GM12878 (cell line): ENCODE results near the gene GFOD2. TPM values are rescaled to one million over a fixed set of nuclear protein-coding genes. Genes with fewer than 3 reads are reported as not detected.

Experiments used
- ATAC-seq: fragments of 200-7000 bp; cut with Tn5 transposase; 3 replicates; pipeline ENCODE4 v1.9.1; 2020; ENCODE audit warnings: mild to moderate bottlenecking, moderate library complexity
- BruUV-seq: library from RNA; stranded (reverse); fragments of 400-500 nt; replicated peaks from 2 replicates; lab custom pipeline; 2021; lab: Mats Ljungman, UMichigan
- CTCF ChIA-PET: fragments of 300-600 bp; sonication (Branson Sonifier 250); formaldehyde crosslinking; extraction: SDS; loops from one replicate; lab custom pipeline; 2021; ENCODE audit warnings: inconsistent platforms; lab: Yijun Ruan, JAX
- POLR2A ChIA-PET: fragments of 350-600 bp; formaldehyde crosslinking; extraction: SDS; loops from one replicate; lab custom pipeline; 2021; ENCODE audit warnings: inconsistent platforms; lab: Charles Lee
- RAD21 ChIA-PET: fragments of 300-600 bp; sonication (Branson Sonifier 250); formaldehyde crosslinking; loops from one replicate; lab custom pipeline; 2023; ENCODE audit warnings: antibody characterized with exemption; ENCODE audit not compliant: unreplicated experiment; lab: Charles Lee
- SMC1A ChIA-PET: fragments of 300-600 bp; sonication (Branson Sonifier 250); formaldehyde crosslinking; loops from one replicate; lab custom pipeline; 2023; ENCODE audit not compliant: unreplicated experiment, uncharacterized antibody; lab: Charles Lee
- DNase-seq: peaks from one replicate; pipeline ENCODE4 v3.0.0-alpha.2; 2011; ENCODE audit warnings: low read depth, low spot score
- FAIRE-seq: peaks from 3 replicates; lab custom pipeline; 2011; peaks lifted over from hg19 to GRCh38; lab: Jason Lieb, UNC
- H2AFZ ChIP-seq: 2 replicates; pipeline ENCODE4 v1.6.0; 2011; ENCODE audit warnings: low read depth, low read length, control low read depth; ENCODE audit not compliant: control insufficient read depth
- H3K27ac ChIP-seq: 2 replicates; pipeline ENCODE4 v1.5.1; 2011; ENCODE audit warnings: control low read depth; ENCODE audit not compliant: control insufficient read depth, insufficient read depth
- H3K27me3 ChIP-seq, 2 experiments: replicated peaks in 1 of 2; 2 replicates each; pipeline versions ENCODE4 v1.6.0 to v1.6.1; 2011; ENCODE audit warnings: low read length in 1 of 2; ENCODE audit not compliant: control insufficient read depth in 2 of 2, insufficient read depth in 2 of 2
- H3K36me3 ChIP-seq, 2 experiments: 2 replicates each; pipeline ENCODE4 v1.5.1; 2011; ENCODE audit warnings: low read length in 1 of 2; ENCODE audit not compliant: control insufficient read depth in 2 of 2, insufficient read depth in 2 of 2
- H3K4me1 ChIP-seq: 2 replicates; pipeline ENCODE4 v1.6.1; 2011; ENCODE audit warnings: mild to moderate bottlenecking, low read length, moderate library complexity, mixed read lengths; ENCODE audit not compliant: control insufficient read depth, insufficient read depth
- H3K4me2 ChIP-seq: 2 replicates; pipeline ENCODE4 v1.6.0; 2011; ENCODE audit warnings: control low read depth; ENCODE audit not compliant: control insufficient read depth, insufficient read depth
- H3K4me3 ChIP-seq: fragments of 200-600 bp; sonication (generic); 2 replicates; pipeline ENCODE4 v1.5.1; 2016
- H3K79me2 ChIP-seq: 2 replicates; pipeline ENCODE4 v1.6.0; 2011; ENCODE audit warnings: low read length; ENCODE audit not compliant: control insufficient read depth, insufficient read depth
- H3K9ac ChIP-seq: 2 replicates; pipeline ENCODE4 v1.8.0; 2011; ENCODE audit warnings: low read length, control low read depth, mixed read lengths; ENCODE audit not compliant: control insufficient read depth, insufficient read depth
- H3K9me3 ChIP-seq: replicated peaks from 3 replicates; pipeline ENCODE4 v1.5.1; 2011; ENCODE audit warnings: mild to moderate bottlenecking, low read length; ENCODE audit not compliant: control insufficient read depth, insufficient read depth
- H4K20me1 ChIP-seq: 2 replicates; pipeline ENCODE4 v1.6.0; 2011; ENCODE audit not compliant: control insufficient read depth, insufficient read depth
- CBFB ChIP-seq: IDR thresholded peaks from 2 replicates; pipeline ENCODE4 v1.6.1; 2016; ENCODE audit warnings: antibody characterized with exemption, low read depth
- HDAC2 ChIP-seq: fragments of 200-600 bp; sonication (generic); IDR thresholded peaks from 2 replicates; pipeline ENCODE4 v1.6.1; 2017
- MEF2A ChIP-seq: IDR thresholded peaks from 2 replicates; pipeline ENCODE4 v1.6.1; 2011; ENCODE audit warnings: low read depth, mild to moderate bottlenecking, low read length, moderate library complexity; ENCODE audit not compliant: insufficient read depth
- POU2F2 ChIP-seq: IDR thresholded peaks from 3 replicates; pipeline ENCODE4 v1.6.1; 2011; ENCODE audit warnings: low read depth, mild to moderate bottlenecking, low read length, borderline replicate concordance
- RBBP5 ChIP-seq: fragments of 200-600 bp; sonication (generic); conservative IDR thresholded peaks from 2 replicates; pipeline ENCODE4 v1.6.1; 2016
- WGBS: methylation state at CpG from one replicate; pipeline ENCODE4 v1.1.6; 2016; ENCODE audit warnings: low lambda C conversion rate; ENCODE audit not compliant: insufficient replicate concordance, insufficient coverage; ENCODE audit errors: missing lambda C conversion rate; 5-methylcytosine and 5-hydroxymethylcytosine counted together
- in situ Hi-C: fragments of 300-500 bp; cut with MboI; formaldehyde crosslinking; loops from 9 replicates; pipeline ENCODE4 v1.14.3; 2018; ENCODE audit warnings: mixed read lengths
- intact Hi-C: fragments of 100-400 bp; cut with micrococcal nuclease; formaldehyde crosslinking; loops from one replicate; pipeline ENCODE4 v1.14.2; 2022; ENCODE audit not compliant: unreplicated experiment
- polyA plus RNA-seq, 11 experiments: library from polyadenylated mRNA; depleted of rRNA in 4 of 11; unstranded in 6 of 11; stranded (reverse) in 5 of 11; fragments of >200 nt; fragmentation: Nextera tagmentation in 4 of 11; fragmentation: Illumina TruSeq in 1 of 11; extraction: Ambion mirVana in 4 of 11; extraction: Trizol in 1 of 11; gene quantifications; 1 replicate in 1 of 11; 2 replicates in 10 of 11; pipeline versions ENCODE4 v1.2.1 to v1.2.3, GENCODE V29; 2011 to 2016; ENCODE audit warnings: inconsistent platforms in 2 of 11, missing spikeins in 2 of 11, low read depth in 1 of 11
- total RNA-seq, 4 experiments: library from RNA; depleted of rRNA in 3 of 4; stranded (reverse); fragments of >200 nt in 3 of 4; fragmentation: Illumina TruSeq in 1 of 4; extraction: Trizol in 1 of 4; gene quantifications; 2 replicates each; pipeline versions ENCODE4 v1.2.1 to v1.2.3, GENCODE V29; 2013 to 2021

The GFOD2 gene
- total and polyA plus RNA-seq, 10 of the 15 experiments (the other 5 are each of a cell fraction or from before 2014, with no cell fraction given) = 2.0 to 15.9 (median 12.0) TPM

- peaks cover 5% of the 10 kb centered on the region for H3K79me2 ChIP-seq
- H3K4me2 ChIP-seq = peak overlapping the region; percentile 45
- BruUV-seq = no TSS peak
- ChIA-PET RAD21 (interaction anchor here (0.5 kb wide), 1 partner anchor 92 kb away, joined by 3 read pairs; no protein-coding TSS in a partner anchor), CTCF (interaction anchor here (0.9 to 1.6 kb wide), 3 partner anchors 9 to 76 kb away, joined by 3 to 4 read pairs (median 3); partner anchors contain the start of gene GFOD2), POLR2A (interaction anchor here (0.5 kb wide), 2 partner anchors 43 to 188 kb away, joined by 3 to 5 read pairs; no protein-coding TSS in a partner anchor), SMC1A (interaction anchor here (0.9 kb wide), 1 partner anchor 40 kb away, joined by 3 read pairs; no protein-coding TSS in a partner anchor)
- H3K27ac ChIP-seq = peak overlapping the region; percentile 35
- ATAC-seq (peak; percentile 77), FAIRE-seq (no peak), DNase-seq (no peak)
- intact Hi-C loops = no loop called here
- no peaks in the 10 kb centered on the region for H3K27me3 ChIP-seq
- in situ Hi-C loops = no loop called here
- no peaks in the 10 kb centered on the region for H4K20me1 ChIP-seq
- peaks cover 0 to 1% of the 10 kb centered on the region in 2 experiments; a peak in 3 of 4 replicates for H3K36me3 ChIP-seq
- no peaks in the 10 kb centered on the region for H3K9me3 ChIP-seq
- H2AFZ ChIP-seq = no peak overlapping the region
- WGBS = 45% methylated on average over 3 of the region's 3 CpGs
- H3K9ac ChIP-seq = 0 out of 2 replicates have a peak overlapping the region, but pooled peaks have one; percentile 2
- peaks cover 28% of the 10 kb centered on the region for H3K4me1 ChIP-seq
- H3K4me3 ChIP-seq = no peak overlapping the region
- peak; percentile 69; the same call in 1 of the 3 replicates for TF ChIP-seq POU2F2
- no peak for TF ChIP-seq MEF2A
- TF ChIP-seq, all 136 proteins: peak for 1
Observed at GRCh38 chr16:67749436-67750078, 30.4 kb upstream of the GFOD2 start.

GRCh38 chr16:67748834-67749233, 29.7 kb upstream of the GFOD2 start:
- BruUV-seq = no TSS peak
- ChIA-PET CTCF (interaction anchor here (0.9 to 1.1 kb wide), 2 partner anchors 30 to 76 kb away, joined by 3 read pairs; partner anchors contain the start of gene GFOD2), RAD21 (no interaction called here), POLR2A (interaction anchor here (0.5 kb wide), 1 partner anchor 189 kb away, joined by 5 read pairs; no protein-coding TSS in a partner anchor), SMC1A (no interaction called here)
- Histone ChIP-seq H3K4me3 (no peak overlapping the region), H4K20me1 (no peaks in the 10 kb centered on the region), H3K36me3 (peaks cover 3 to 7% of the 10 kb centered on the region in 2 experiments; a peak in 3 of 4 replicates), H3K4me1 (peaks cover 28% of the 10 kb centered on the region), H3K27ac (peak overlapping the region; percentile 32), H3K79me2 (peaks cover 5% of the 10 kb centered on the region), H3K9me3 (no peaks in the 10 kb centered on the region), H3K27me3 (no peaks in the 10 kb centered on the region), H2AFZ (no peak overlapping the region), H3K4me2 (no peak overlapping the region), H3K9ac (no peak overlapping the region)
- no peak for DNase-seq
- in situ Hi-C loops (no loop called here), intact Hi-C loops (no loop called here)
- ATAC-seq = no peak
- 98% methylated on average over 3 of the region's 3 CpGs for WGBS
- no peak for FAIRE-seq
- TF ChIP-seq RBBP5 = no peak
- TF ChIP-seq CBFB = no peak
- no peak for TF ChIP-seq HDAC2
